Measurements from ENCODE around the gene BSPH1. TPM values are rescaled to one million over a fixed set of nuclear protein-coding genes. Genes with fewer than 3 reads are reported as not detected.

Gene BSPH1
- total RNA-seq (2022; extraction: Qiagen RNA extraction; ENCODE audit: low read depth) = not detected in 5 replicates

GRCh38 chr19:47992070-47992469 lies at the start of gene BSPH1:
BSPH1 (minus strand) TSS chr19:47992170; CDS start chr19:47992081, 89 bp downstream.

GRCh38 chr19:47994209-47994802 lies 2.3 kb upstream of the BSPH1 start, which contains the start of gene ELSPBP1:
ELSPBP1 (plus strand) TSS chr19:47994632; CDS start chr19:48008668, 14,036 bp downstream.

Other genes starting within 250 kb of the BSPH1 start
- gene NOP53, start 246.6 kb downstream of the BSPH1 start, total RNA-seq (2022; extraction: Qiagen RNA extraction; ENCODE audit: low read depth) = 239 to 342 TPM (median 263 TPM) in 5 replicates
- 84.6 to 175 TPM (median 152 TPM) in 5 replicates for gene SELENOW, start 213.5 kb downstream of the BSPH1 start, total RNA-seq (2022; extraction: Qiagen RNA extraction; ENCODE audit: low read depth)
- not detected in 5 replicates for gene TPRX1, start 187.6 kb downstream of the BSPH1 start, total RNA-seq (2022; extraction: Qiagen RNA extraction; ENCODE audit: low read depth)
- not detected in 5 replicates for gene CRX, start 170.2 kb downstream of the BSPH1 start, total RNA-seq (2022; extraction: Qiagen RNA extraction; ENCODE audit: low read depth)
- gene TPRX2, start 132.9 kb downstream of the BSPH1 start, total RNA-seq (2022; extraction: Qiagen RNA extraction; ENCODE audit: low read depth) = not detected in 5 replicates
- gene SULT2A1, start 105.9 kb downstream of the BSPH1 start, total RNA-seq (2022; extraction: Qiagen RNA extraction; ENCODE audit: low read depth) = not detected in 5 replicates
- not detected in 5 replicates for gene ELSPBP1, start 2.5 kb upstream of the BSPH1 start, total RNA-seq (2022; extraction: Qiagen RNA extraction; ENCODE audit: low read depth)
- not detected in 5 replicates for gene CABP5, start 51.9 kb upstream of the BSPH1 start, total RNA-seq (2022; extraction: Qiagen RNA extraction; ENCODE audit: low read depth)
- gene PLA2G4C, start 118.6 kb upstream of the BSPH1 start, total RNA-seq (2022; extraction: Qiagen RNA extraction; ENCODE audit: low read depth) = 9.0 to 14.8 TPM (median 10.6 TPM) in 5 replicates
- 59.3 to 68.2 TPM (median 61.8 TPM) in 5 replicates for gene LIG1, start 178.2 kb upstream of the BSPH1 start, total RNA-seq (2022; extraction: Qiagen RNA extraction; ENCODE audit: low read depth)
- 4.0 to 9.3 TPM (median 7.8 TPM) in 5 replicates for gene ZSWIM9, start 178.5 kb upstream of the BSPH1 start, total RNA-seq (2022; extraction: Qiagen RNA extraction; ENCODE audit: low read depth)